ENCODE results near the gene OR6X1.

- TF ChIP-seq CTCF (IDR thresholded peaks at IDR 0.05) (no peak), POLR2A (IDR thresholded peaks at IDR 0.05) (no peak)
These were observed 44.4 kb upstream of the OR6X1 start for GRCh38 chr11:123798513-123799252.

All from right lobe of liver (tissue), 4 donors.